Panc1 (cell line): Measurements from ENCODE around the gene PRELID2. TPM values are rescaled to one million over a fixed set of nuclear protein-coding genes. Genes with fewer than 3 reads are reported as not detected.

Experiments used
- ATAC-seq: fragments of 200-7000 bp; cut with Tn5 transposase; 2 replicates; pipeline ENCODE4 v1.9.1; 2020; ENCODE audit warnings: mild to moderate bottlenecking, moderate library complexity
- BruUV-seq: library from RNA; stranded (reverse); fragments of 400-500 nt; replicated peaks from 2 replicates; lab custom pipeline; 2021; lab: Mats Ljungman, UMichigan
- CTCF ChIA-PET: fragments of 300-600 bp; sonication (Branson Sonifier 250); formaldehyde crosslinking; loops from one replicate; lab custom pipeline; 2022; ENCODE audit warnings: antibody characterized with exemption; lab: Charles Lee
- POLR2A ChIA-PET: fragments of 300-600 bp; sonication (Branson Sonifier 250); formaldehyde crosslinking; loops from one replicate; lab custom pipeline; 2022; ENCODE audit warnings: antibody characterized with exemption; lab: Charles Lee
- DNase-seq: peaks from one replicate; pipeline ENCODE4 v3.0.0-alpha.2; 2010; ENCODE audit warnings: low read depth, low spot score
- H3K27ac ChIP-seq: 2 replicates; pipeline ENCODE4 v1.5.1; 2011; ENCODE audit warnings: mild to moderate bottlenecking, low read length, inconsistent platforms
- H3K27me3 ChIP-seq: fragments of 200-500 bp; sonication (Bioruptor generic); 2 replicates; pipeline ENCODE4 v1.6.0; 2014; ENCODE audit warnings: low read length, inconsistent platforms; ENCODE audit not compliant: control insufficient read depth, insufficient read depth
- H3K36me3 ChIP-seq: fragments of 200-500 bp; sonication (Bioruptor generic); 2 replicates; pipeline ENCODE4 v1.5.1; 2014; ENCODE audit warnings: inconsistent platforms, mild to moderate bottlenecking, low read length, moderate library complexity; ENCODE audit not compliant: control insufficient read depth, insufficient read depth
- H3K4me1 ChIP-seq: 2 replicates; pipeline ENCODE4 v1.5.1; 2011; ENCODE audit warnings: inconsistent platforms, mild to moderate bottlenecking, low read length, moderate library complexity; ENCODE audit not compliant: control insufficient read depth, insufficient read depth
- H3K4me3 ChIP-seq, 2 experiments: 2 replicates each; pipeline ENCODE4 v1.5.1; 2011 to 2012; ENCODE audit warnings: low read depth in 2 of 2, low read length in 2 of 2, mild to moderate bottlenecking in 2 of 2, inconsistent platforms in 1 of 2, moderate library complexity in 1 of 2
- H3K9me3 ChIP-seq: fragments of 200-500 bp; sonication (Bioruptor generic); 2 replicates; pipeline ENCODE4 v1.5.1; 2014; ENCODE audit warnings: low read depth, mild to moderate bottlenecking, inconsistent platforms, low read length, moderate library complexity; ENCODE audit not compliant: control insufficient read depth, insufficient read depth
- CTCF ChIP-seq: fragments of 450-650 bp; IDR thresholded peaks from 2 replicates; pipeline ENCODE4 v1.5.1; 2017; ENCODE audit warnings: mild to moderate bottlenecking
- POLR2AphosphoS5 ChIP-seq: IDR thresholded peaks from 2 replicates; pipeline ENCODE4 v1.6.1; 2012; ENCODE audit warnings: mild to moderate bottlenecking, low read depth, low read length, moderate library complexity
- REST ChIP-seq, 2 experiments: IDR thresholded peaks; 2 replicates each; pipeline ENCODE4 v1.6.1; 2011 to 2012; ENCODE audit warnings: low read depth in 2 of 2, control low read depth in 1 of 2, low read length in 1 of 2, mild to moderate bottlenecking in 1 of 2, moderate library complexity in 1 of 2; ENCODE audit not compliant: insufficient read depth in 1 of 2
- SIN3A ChIP-seq: IDR thresholded peaks from 2 replicates; pipeline ENCODE4 v1.6.1; 2012; ENCODE audit warnings: low read depth, mild to moderate bottlenecking, low read length, moderate library complexity, borderline replicate concordance; ENCODE audit not compliant: insufficient read depth
- TCF7L2 ChIP-seq: IDR thresholded peaks from 2 replicates; pipeline ENCODE4 v1.6.1; 2011; ENCODE audit warnings: mild to moderate bottlenecking, low read depth, low read length, inconsistent platforms
- in situ Hi-C: cut with HindIII; loops from 2 replicates; pipeline ENCODE4 v1.10.0; 2016; ENCODE audit warnings: low sequenced_read_pairs, low pct_unique_long_range_greater_than_20kb
- intact Hi-C: fragments of 100-400 bp; cut with micrococcal nuclease; formaldehyde crosslinking; loops from one replicate; pipeline ENCODE4 v1.10.0; 2022; ENCODE audit not compliant: unreplicated experiment
- total RNA-seq: library from RNA; stranded (reverse); gene quantifications from one replicate; pipeline ENCODE4 v1.2.1, GENCODE V29; 2021; ENCODE audit not compliant: unreplicated experiment

The PRELID2 gene
- total RNA-seq, 1 experiment from 2014 or later: 15.4 TPM

- H3K4me1 ChIP-seq: no peaks in the 10 kb centered on the region
- TF ChIP-seq TCF7L2: no peak
- no peak for TF ChIP-seq SIN3A
- no peak for TF ChIP-seq REST (IDR thresholded peaks at IDR 0.05; ENCODE audit: insufficient read depth in 1 of 2, low read depth in 2 of 2, low read length in 1 of 2)
- no peak for TF ChIP-seq CTCF
- no peak for TF ChIP-seq POLR2AphosphoS5
- ChIA-PET CTCF (no interaction called here), POLR2A (no interaction called here)
- no TSS peak for BruUV-seq
- in situ Hi-C loops: no loop called here
- intact Hi-C loops: no loop called here
- H3K4me3 ChIP-seq: no peak within 1 kb of the TSS
- no peak for ATAC-seq
- DNase-seq: no peak
- no peaks in the 10 kb centered on the region for H3K36me3 ChIP-seq
- no peak within 1 kb of the TSS for H3K27ac ChIP-seq
- no peaks in the 10 kb centered on the region for H3K27me3 ChIP-seq
- H3K9me3 ChIP-seq: no peaks in the 10 kb centered on the region
These were observed 37.8 kb upstream of the PRELID2 start, which contains the start of gene GRXCR2 for GRCh38 chr5:145872914-145873313. GRXCR2 (minus strand) TSS chr5:145873014; CDS start chr5:145872968, 46 bp downstream.

- no peak for ATAC-seq
These were observed 37.3 kb upstream of the PRELID2 start for GRCh38 chr5:145872486-145872885.

More at GRCh38 chr5:145872486-145872885, 37.3 kb upstream of the PRELID2 start:
- no TSS peak for BruUV-seq
- H3K9me3 ChIP-seq: no peaks in the 10 kb centered on the region
- no peaks in the 10 kb centered on the region for H3K4me1 ChIP-seq
- POLR2A ChIA-PET: no interaction called here
- intact Hi-C loops: no loop called here
- H3K27me3 ChIP-seq: no peaks in the 10 kb centered on the region
- H3K4me3 ChIP-seq: no peak overlapping the region
- DNase-seq: no peak
- H3K36me3 ChIP-seq: no peaks in the 10 kb centered on the region
- in situ Hi-C loops: no loop called here
- no peak overlapping the region for H3K27ac ChIP-seq
- TF ChIP-seq SIN3A (no peak), POLR2AphosphoS5 (no peak), TCF7L2 (no peak), CTCF (no peak), REST (IDR thresholded peaks at IDR 0.05; ENCODE audit: insufficient read depth in 1 of 2, low read depth in 2 of 2, low read length in 1 of 2) (no peak)
- CTCF ChIA-PET: no interaction called here
